ENCODE results near the gene RANGAP1. TPM values are rescaled to one million over a fixed set of nuclear protein-coding genes. Genes with fewer than 3 reads are reported as not detected.
"Not testable (repeated sequence)": the region's sequence is repeated elsewhere in the genome, so short reads cannot be mapped to it uniquely, and the experiment has no call there.

Gene RANGAP1
- total RNA-seq, 1 donor from 2014 or later = 51.5 TPM

DNA sequence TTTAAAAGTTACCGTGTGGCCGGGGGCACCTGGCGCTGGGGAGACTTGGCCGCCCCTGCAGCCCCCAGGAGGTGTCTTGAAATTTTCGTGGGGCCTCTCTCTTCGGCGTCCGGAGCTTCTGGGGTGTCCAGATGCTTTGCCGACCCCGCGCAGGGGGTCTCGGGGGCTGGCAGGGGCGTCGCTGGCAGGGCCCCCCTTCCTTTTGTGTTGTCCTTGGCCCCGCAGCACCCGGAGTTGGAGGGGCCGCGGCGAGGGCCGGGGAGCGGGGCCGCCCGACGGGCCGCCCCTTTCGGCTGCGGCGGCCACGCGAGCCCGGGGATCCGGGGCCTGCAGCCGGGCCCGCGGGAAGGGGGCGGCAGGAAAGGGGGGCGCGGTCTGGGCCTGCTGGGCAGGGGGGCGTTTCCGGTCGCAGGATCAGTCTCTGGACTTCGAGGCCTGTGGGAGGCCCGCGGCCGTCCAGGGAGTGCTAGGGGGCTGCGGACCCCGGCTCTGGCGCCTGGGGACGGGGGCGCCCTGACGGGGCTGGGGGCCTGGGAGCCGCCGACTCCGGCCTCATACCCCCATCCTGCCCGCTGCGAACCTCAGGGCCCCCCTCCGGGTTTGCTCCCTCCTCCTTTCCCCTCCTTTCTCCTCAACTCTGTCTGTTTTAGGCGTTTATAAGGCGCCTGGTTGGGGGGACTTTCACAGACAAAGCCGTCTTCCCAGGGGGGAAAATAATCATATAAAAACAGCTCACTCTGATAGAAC lies 16.2 kb upstream of the RANGAP1 start:
- ATAC-seq = peak; percentile 28
- no peak for DNase-seq (ENCODE audit: missing footprints)
- intact Hi-C loops (cut with DNase I) = loop anchor here (5.0 kb wide), 1 partner anchor 65 kb away; no protein-coding TSS in a partner anchor

DNA sequence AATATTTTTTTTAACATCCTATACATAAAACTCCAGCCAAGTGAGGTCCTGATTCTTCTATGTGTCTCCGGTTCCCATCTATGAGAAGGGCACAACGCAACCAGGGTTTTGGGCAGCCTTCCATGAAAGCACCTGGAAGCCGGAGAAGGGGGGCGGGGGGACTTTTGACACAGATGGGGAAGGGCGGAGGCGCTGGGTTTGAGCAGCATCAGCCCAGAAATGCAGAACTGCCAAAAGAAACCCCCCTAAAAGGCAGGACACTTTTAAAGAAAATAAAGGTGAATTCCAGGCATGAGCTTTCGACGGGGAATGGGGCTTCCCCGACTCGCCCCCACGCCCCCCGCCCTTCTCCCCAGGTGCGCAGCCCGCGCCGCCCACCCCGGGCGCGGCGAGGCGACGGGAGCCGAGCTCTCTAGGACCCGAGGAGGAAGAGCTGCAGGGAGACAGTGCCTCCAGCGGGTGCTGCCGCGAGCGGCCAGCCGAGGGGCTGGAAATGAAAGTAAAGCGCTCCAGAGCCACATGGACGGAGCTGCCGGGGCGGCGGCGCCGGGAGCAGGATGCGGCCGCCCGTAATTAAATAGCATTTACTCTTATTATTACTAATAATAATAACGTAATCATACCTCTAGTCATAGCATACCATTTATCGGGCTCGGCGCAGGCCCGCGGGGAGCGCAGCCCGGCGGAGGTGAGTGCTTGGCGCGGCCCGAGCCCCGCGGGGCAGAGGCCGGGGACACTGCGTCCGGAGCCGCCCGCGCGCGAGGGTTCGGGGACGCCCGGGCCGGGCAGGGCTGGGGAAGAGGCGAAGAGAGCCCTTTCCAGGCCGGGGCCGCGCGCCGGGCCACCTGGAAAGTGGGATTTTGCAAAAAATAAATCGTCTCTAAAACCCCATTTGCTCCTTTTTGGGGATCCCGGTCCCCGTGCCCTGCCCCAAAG lies 15.4 kb upstream of the RANGAP1 start, which contains the start of gene ZC3H7B:
Gene ZC3H7B (plus strand): TSS at position 441 of the 936 bp plus-strand sequence. CDS start 19,136 bp downstream, outside the sequence.
- peak; percentile 96 for ATAC-seq
- peak; percentile 94 for DNase-seq (ENCODE audit: missing footprints)
- intact Hi-C loops (cut with DNase I) = loop anchor here (5.0 kb wide), 1 partner anchor 66 kb away; no protein-coding TSS in a partner anchor

DNA sequence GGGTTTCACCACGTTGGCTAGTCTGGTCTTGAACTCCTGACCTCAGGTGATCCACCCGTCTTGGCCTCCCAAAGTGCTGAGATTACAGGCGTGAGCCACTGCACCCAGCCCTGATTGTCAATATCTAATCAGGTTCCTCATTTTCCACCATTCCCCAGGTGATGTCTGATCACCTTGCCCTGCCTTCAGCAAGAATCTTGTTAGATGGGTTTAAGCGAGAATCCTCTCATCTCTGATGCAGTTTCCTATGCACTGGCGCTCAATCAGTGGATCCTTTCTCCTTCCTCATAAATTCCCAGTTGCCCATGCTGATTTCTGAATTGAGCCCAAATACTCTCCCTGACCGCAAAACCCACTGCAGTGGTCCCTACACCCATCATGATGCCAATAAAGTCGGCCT lies 14.7 kb upstream of the RANGAP1 start:
- intact Hi-C loops (cut with DNase I) = loop anchor here (5.0 kb wide), 1 partner anchor 67 kb away; no protein-coding TSS in a partner anchor
- DNase-seq (ENCODE audit: missing footprints) (no peak), ATAC-seq (no peak)

DNA sequence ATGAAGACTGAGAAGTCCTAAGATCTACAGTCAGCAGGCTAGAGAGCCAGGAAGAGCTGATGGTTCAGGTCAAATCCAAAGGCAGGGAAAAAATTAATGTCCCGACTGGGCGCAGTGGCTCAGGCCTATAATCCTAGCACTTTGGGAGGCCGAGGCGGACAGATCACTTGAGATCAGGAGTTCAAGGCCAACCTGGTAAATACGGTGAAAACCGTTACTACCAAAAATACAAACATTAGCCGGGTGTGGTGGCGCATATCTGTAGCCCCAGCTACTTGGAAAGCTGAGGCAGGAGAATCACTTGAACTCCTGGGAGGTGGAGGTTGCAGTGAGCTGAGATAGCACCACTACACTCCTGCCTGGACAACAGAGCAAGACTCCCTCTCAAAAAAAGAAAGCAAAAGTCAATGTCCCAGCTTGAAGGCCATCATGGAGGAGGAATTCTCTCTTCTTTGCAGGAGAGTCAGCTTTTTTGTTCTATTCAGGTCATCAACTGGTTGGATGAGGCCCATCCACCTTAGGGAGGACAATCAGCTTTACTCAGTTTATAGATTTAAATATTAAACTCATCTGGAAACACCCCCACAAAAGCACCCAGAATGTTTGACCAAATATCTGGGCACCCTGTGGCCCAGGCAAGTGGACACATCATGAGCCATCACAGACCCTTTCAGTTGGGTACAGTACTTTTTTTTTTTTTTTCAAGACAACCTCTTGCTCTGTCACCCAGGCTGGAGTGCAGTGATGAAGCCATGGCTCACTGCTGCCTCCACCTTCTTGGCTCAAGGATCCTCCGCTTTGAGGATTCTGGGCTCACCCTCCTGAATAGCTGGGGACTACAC lies 11.1 kb upstream of the RANGAP1 start:
- DNase-seq (ENCODE audit: missing footprints) (no peak), ATAC-seq (no peak)

DNA sequence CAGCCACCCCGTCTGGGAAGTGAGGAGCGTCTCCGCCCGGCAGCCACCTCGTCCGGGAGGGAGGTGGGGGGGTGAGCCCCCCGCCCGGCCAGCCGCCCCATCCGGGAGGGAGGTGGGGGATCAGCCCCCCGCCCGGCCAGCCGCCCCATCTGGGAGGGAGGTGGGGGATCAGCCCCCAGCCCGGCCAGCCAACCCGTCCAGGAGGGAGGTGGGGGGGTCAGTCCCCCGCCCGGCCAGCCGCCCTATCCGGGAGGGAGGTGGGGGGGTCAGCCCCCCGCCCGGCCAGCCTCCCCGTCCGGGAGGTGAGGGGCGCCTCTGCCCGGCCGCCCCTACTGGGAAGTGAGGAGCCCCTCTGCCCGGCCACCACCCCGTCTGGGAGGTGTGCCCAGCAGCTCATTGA lies 8.8 kb upstream of the RANGAP1 start:
- intact Hi-C loops (cut with DNase I); DNase-seq (ENCODE audit: missing footprints); ATAC-seq: not testable (repeated sequence)

More for the DNA sequence above, 11.1 kb upstream of the RANGAP1 start:
- intact Hi-C loops (cut with DNase I) = no loop called here

DNA sequence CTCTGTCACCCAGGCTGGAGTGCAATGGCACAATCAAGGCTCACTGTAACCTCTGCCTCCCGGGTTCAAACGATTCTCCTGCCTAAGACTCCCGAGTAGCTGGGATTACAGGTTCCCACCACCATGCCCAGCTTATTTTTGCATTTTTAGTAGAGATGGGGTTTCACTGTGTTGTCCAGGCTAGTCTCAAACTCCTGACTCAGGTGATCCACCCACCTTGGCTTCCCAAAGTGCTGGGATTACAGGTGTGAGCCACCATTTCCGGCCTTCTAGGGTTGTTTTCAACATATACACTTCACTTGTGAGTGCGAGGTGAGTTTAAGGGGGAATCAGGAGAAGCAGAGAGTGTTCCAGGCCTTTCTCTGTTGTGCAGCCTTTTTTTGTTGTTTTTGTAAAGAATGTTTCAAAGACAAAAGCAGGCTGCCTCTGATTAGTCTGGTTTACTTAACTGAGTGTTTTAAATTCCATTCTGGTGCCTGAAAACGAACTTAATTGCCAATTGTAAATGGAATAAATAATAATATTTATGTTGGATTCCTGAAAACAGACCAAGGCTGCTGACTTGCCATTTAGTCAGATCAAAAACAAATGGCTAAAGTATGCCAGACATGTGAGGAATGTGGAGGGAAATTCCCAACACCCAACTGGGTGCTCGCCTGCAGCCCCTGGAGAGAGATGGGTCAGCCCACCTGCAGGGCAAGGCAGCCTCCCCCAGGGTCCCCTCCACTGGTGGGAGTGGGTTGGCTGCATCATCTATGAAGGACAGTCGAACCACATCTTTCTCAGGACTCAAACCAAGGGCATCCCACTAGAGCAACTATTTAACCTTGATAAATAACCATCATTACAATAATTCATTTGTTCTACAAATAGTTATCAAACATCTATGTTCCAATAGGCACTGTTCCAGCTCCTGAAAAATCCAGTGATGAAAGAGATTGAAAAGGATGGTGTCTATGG lies 4.6 kb upstream of the RANGAP1 start:
- DNase-seq (ENCODE audit: missing footprints) (no peak), ATAC-seq (no peak)
- intact Hi-C loops (cut with DNase I) = no loop called here

DNA sequence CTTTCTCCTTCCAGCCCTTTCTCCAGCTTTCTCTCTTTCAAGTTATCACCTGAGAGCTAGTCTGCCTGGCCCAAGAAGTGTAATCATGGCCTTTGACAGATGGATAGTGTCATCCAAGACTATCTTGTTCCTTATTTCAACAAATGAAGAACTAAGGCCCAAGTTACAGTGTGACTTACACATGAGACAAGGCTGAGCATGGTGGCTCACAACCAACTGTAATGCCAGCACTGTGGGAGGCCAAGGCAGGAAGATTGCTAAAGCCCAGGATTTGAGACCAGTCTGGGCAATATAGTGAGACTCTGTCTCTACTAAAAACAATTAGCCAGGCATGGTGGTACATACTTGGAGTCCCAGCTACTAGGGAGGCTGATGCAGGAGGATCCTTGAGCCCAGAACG lies 3.7 kb upstream of the RANGAP1 start:
- no peak for ATAC-seq
- no peak for DNase-seq (ENCODE audit: missing footprints)
- intact Hi-C loops (cut with DNase I) = loop anchor here (5.0 to 10.0 kb wide), 4 partner anchors 92 to 335 kb away; partner anchors contain the start of genes EP300, RBX1 and TEF

DNA sequence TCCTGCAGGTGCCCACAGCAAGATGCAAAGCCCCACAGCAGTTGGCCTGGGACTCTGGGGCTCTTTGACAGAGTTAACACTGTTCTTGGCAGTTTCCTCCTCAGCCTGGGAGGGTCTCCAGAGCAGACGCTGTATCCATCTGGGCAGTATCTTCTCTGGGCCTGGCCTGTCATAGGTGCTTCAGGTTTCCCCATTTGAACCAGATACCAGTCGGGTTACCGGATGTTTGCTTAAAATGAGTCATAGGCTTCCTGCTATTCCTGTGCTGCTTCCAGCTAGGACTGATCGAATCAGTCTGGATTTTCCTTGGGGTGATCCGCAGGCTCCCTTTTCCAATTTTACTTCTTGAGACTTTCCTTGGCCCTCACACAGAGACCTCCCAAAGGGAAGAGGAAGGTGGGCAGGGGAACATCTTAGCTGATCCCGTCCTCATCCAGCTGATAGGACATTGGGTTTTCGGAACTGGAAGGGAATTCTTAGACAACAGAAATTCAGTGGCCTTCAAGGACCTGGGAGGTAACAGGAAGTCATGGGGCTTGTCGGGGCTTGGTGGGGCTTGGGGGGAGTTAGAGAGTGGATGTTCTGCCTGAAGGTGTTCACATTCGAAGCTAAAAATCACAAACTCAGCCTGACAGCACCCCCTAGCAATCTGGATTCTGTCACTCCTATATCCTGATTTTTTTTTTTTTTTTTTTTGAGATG lies 2.4 kb upstream of the RANGAP1 start:
- DNase-seq (ENCODE audit: missing footprints) = no peak

DNA sequence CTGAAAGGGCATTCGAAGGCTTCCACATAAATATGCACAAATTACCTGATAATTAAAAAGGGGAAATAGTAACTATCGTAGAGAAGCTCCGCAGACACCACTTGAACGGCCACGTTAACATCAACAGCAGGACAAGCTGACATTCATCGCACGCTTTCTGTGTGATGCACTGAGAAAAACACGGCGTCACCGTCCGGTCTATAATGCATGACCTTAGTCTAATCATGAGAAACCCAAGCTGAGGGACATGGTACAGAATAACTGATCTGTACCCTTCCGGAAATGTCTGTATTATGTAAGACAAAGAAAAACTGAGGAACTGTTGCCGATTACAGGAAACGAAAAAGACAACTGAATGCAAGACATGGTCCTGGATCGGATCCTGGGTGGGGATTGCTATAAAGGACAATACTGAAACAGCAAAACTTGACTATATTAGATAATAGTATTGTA lies 678 bp upstream of the RANGAP1 start:
- ATAC-seq (no peak), DNase-seq (ENCODE audit: missing footprints) (no peak)
- intact Hi-C loops (cut with DNase I) = loop anchor here (5.0 to 10.0 kb wide), 4 partner anchors 89 to 332 kb away; partner anchors contain the start of genes EP300, RBX1 and TEF

More for the DNA sequence above, 2.4 kb upstream of the RANGAP1 start:
- intact Hi-C loops (cut with DNase I) = loop anchor here (5.0 to 10.0 kb wide), 4 partner anchors 91 to 334 kb away; partner anchors contain the start of genes EP300, RBX1 and TEF
- no peak for ATAC-seq

DNA sequence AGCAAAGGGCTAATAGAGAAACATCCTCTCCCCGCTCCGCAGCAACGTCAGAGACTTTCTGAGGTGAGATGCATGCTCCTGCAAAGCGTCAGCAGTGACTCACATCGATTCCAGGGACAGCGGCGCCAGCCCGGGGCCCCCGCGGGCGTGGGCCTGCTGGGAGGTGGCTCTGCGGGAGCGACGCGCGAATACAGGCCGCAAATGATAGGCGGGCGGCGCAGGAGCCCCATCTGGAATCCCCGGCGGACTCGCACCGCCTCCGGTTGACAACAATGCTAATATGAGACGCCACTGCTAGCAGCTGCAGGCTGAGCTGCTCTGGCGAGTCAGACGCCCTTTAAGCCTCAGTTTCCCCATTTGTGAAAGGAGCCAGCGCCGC lies 557 bp downstream of the RANGAP1 start:
- DNase-seq (ENCODE audit: missing footprints) = no peak
- ATAC-seq = peak; percentile 4
- intact Hi-C loops (cut with DNase I) = loop anchor here (5.0 to 10.0 kb wide), 4 partner anchors 88 to 331 kb away; partner anchors contain the start of genes EP300, RBX1 and TEF

DNA sequence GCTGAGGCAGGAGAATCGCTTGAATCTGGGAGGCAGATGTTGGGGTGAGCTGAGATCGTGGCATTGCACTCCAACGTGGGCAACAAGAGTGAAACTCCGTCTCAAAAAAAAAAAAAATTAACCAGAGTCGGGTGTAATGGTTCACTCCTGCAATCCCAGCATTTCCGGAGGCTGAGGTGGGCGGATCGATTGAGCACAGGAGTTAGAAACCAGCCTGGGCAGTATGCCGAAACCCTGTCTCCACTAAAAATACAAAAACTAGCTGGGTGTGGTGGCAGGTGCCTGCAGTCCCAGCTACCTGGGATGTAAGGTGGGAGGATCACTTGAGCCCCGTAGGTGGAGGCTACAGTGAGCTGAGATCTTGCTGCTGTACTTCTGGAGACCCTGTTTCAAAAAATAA lies 1.5 kb downstream of the RANGAP1 start:
- intact Hi-C loops (cut with DNase I) = loop anchor here (10.0 kb wide), 1 partner anchor 330 kb away; the partner anchor contains the start of gene RBX1
- no peak for DNase-seq (ENCODE audit: missing footprints)
- ATAC-seq = no peak

DNA sequence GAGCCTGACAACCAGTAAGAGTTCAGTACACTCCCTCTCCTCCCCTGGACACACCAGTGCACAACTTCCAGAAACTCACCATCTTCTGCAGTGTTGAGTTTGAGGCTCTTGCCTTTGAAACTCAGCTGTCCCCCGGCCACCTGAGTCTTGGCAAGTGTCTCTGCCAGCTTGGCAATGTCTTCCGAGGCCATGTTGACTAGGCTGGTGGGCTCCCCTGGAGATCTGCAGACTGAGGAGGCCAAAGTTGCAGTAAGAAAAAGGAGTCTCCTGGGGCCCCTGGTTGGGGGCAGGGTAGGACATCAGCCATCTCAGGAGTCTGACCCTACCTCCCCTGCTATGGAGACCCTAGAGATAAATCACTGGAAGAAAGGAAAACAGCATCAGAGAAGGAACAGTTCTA lies 5.1 kb downstream of the RANGAP1 start:
- intact Hi-C loops (cut with DNase I) = loop anchor here (10.0 kb wide), 1 partner anchor 326 kb away; the partner anchor contains the start of gene RBX1
- ATAC-seq (no peak), DNase-seq (ENCODE audit: missing footprints) (no peak)

DNA sequence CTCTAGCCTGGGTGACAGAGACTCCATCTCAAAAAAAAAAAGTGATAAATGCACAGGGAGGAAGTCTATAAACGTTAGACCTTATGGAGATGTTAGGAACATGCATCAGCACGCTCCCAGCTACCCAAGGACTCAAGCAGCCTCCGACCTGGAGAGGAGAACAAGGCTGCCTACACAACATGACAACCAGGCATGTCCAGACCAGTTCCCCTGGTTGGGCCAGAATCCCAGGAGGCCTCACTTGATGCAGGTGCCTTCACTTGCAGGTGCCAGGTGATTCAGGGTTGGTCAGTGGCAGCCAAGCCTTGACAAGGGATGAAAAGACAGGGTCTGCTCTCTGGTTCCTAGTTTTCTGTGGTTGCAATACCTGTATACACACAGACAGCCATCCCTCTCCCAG lies 5.9 kb downstream of the RANGAP1 start:
- ATAC-seq (no peak), DNase-seq (ENCODE audit: missing footprints) (no peak)
- intact Hi-C loops (cut with DNase I) = loop anchor here (10.0 kb wide), 1 partner anchor 325 kb away; the partner anchor contains the start of gene RBX1

DNA sequence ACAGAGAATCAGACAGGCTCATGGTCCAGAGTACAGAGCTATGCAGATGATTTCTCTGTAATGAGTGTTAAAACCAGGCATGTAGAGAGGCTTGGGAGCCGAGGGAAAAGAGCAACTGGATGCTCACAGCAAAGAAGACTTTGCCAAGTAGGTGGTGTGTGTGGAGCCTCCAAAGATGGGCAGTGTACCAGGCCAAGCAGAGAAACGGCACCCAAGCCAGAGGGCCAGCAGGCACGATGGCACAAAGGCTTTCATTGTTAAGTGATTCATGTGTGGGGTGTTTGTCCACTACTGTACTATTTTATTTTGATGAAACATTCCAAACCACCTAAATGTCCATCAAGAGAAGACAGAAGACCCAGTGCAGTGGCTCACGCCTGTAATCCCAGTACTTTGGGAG lies 11.1 kb downstream of the RANGAP1 start:
- DNase-seq (ENCODE audit: missing footprints) = no peak
- ATAC-seq = peak; percentile 37
- intact Hi-C loops (cut with DNase I) = no loop called here

DNA sequence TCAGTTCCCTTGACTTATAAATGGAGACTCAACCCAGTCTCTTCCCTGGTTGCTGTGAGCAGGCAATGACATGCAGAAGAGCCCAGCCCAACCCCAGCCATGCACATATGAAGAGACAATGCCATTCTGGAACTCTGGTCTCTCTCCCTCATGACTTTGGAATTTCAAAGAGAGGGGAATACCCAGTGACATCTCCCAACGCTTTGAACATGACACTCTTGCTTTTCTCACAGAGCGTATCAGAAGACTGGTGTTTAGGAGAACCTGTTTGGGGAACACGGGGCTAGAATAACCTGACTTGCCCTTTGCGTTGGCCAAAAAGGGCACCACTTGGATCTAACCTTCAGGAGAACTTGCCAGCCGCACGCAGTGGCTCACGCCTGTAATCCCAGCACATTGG lies 12.9 kb downstream of the RANGAP1 start:
- ATAC-seq = no peak
- intact Hi-C loops (cut with DNase I) = no loop called here

DNA sequence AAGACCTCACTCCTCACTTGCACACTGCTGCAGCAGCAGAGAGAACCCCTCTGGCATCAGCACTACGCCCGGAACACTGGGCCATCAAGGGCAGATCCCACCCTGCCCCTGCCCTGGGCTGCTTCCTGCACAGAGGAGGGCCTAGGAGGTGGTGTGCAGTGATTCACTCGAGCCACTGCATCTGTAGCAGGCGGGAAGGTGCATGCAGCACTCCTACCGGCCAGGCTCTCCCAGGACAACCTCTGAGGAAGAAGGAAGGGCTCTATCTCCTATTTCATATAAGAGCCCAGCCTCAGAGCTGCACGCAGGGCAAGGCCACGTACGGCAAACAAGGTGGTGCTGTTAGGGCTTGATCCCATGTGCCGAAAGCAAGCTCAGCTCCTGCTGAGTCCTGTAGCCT lies 14.2 kb downstream of the RANGAP1 start:
- intact Hi-C loops (cut with DNase I) = no loop called here
- ATAC-seq (no peak), DNase-seq (ENCODE audit: missing footprints) (peak; percentile 18)

More for the DNA sequence above, 12.9 kb downstream of the RANGAP1 start:
- DNase-seq (ENCODE audit: missing footprints) = no peak

All from Right ventricle myocardium inferior (tissue), 1 donor.